ENCODE results near the gene ERN1.

GRCh38 chr17:64131606-64132270 is 1.8 kb upstream of the ERN1 start:
- TF ChIP-seq CTCF (IDR thresholded peaks at IDR 0.05) = no peak
- TF ChIP-seq POLR2A (IDR thresholded peaks at IDR 0.05) = no peak
- no peak for TF ChIP-seq EP300 (IDR thresholded peaks at IDR 0.05)

Measured in gastroesophageal sphincter (tissue), 3 donors.